Motor neuron (in vitro differentiated cells): ENCODE data around the gene SDK2. TPM values are rescaled to one million over a fixed set of nuclear protein-coding genes. Genes with fewer than 3 reads are reported as not detected.

Source experiments
- ATAC-seq, 8 experiments: fragments of 200-7000 bp; cut with Tn5 transposase; replicated peaks in 6 of 8; 2 replicates each; pipeline ENCODE4 v1.8.0; 2021; ENCODE audit warnings: mild to moderate bottlenecking in 8 of 8, moderate library complexity in 8 of 8
- H3K27ac ChIP-seq, 2 donors: fragments of 250-450 bp; sonication (Bioruptor Pico); 2 replicates each; pipeline ENCODE4 v1.9.0; 2021; ENCODE audit warnings: antibody characterized with exemption in 2 of 2, mild to moderate bottlenecking in 2 of 2, moderate library complexity in 1 of 2
- H3K4me1 ChIP-seq, 2 donors: fragments of 250-450 bp; sonication (Bioruptor Pico); replicated peaks in 1 of 2; 2 replicates each; pipeline ENCODE4 v1.6.1; 2021; ENCODE audit warnings: antibody characterized with exemption in 2 of 2, mild to moderate bottlenecking in 2 of 2, moderate library complexity in 1 of 2
- H3K4me3 ChIP-seq, 5 donors: fragments of 250-450 bp; sonication (Bioruptor Pico); 2 replicates each; pipeline ENCODE4 v1.9.0; 2021; ENCODE audit warnings: antibody characterized with exemption in 5 of 5, mild to moderate bottlenecking in 5 of 5, moderate library complexity in 4 of 5
- WGBS, 10 experiments: fragments of 450-650 bp; shearing (Covaris generic); methylation state at CpG; one replicate each; pipeline ENCODE4 v1.0.0; 2022; 5-methylcytosine and 5-hydroxymethylcytosine counted together
- in situ Hi-C, 9 experiments: fragments of 400-800 bp; cut with MboI; loops; one replicate each; pipeline ENCODE4 v1.15.0; 2021; ENCODE audit warnings: low sequenced_read_pairs in 9 of 9, low pct_unique_long_range_greater_than_20kb in 2 of 9; ENCODE audit not compliant: unreplicated experiment in 9 of 9
- total RNA-seq, 8 experiments: library from RNA; unstranded; fragments of 300-600 nt; gene quantifications; 2 replicates each; pipeline versions ENCODE4 v1.2.3 to v1.2.4, GENCODE V29; 2022

The SDK2 gene
- total RNA-seq, 8 experiments from 2014 or later, result 0.59 to 22.0 (median 10.7) TPM

GRCh38 chr17:73630531-73630930 is 13.7 kb downstream of the SDK2 start:
- WGBS, 10 experiments, result 77 to 100% (median 83%) methylated on average over 1 to 3 of the region's 6 CpGs; no CpG with 5 or more reads in 4 of the 10 experiments
- peak in 3 of 8 experiments; percentile 3 to 19 (median 9) for ATAC-seq
- peaks cover 30 to 31% of the 10 kb centered on the region in 2 donors for H3K4me1 ChIP-seq
- no peak overlapping the region for H3K27ac ChIP-seq
- in situ Hi-C loops, result loop anchor here in 3 of 9 experiments (25.0 kb wide), 1 partner anchor 193 kb away; no protein-coding TSS in a partner anchor
- no peak overlapping the region for H3K4me3 ChIP-seq

GRCh38 chr17:73628642-73629552 is 15.3 kb downstream of the SDK2 start:
- H3K4me1 ChIP-seq, result peaks cover 30 to 33% of the 10 kb centered on the region in 2 donors
- in situ Hi-C loops, result loop anchor here in 3 of 9 experiments (25.0 kb wide), 1 partner anchor 192 kb away; no protein-coding TSS in a partner anchor
- WGBS, 10 experiments, result 30 to 100% (median 100%) methylated on average over 1 to 6 of the region's 13 CpGs; no CpG with 5 or more reads in 3 of the 10 experiments
- H3K27ac ChIP-seq, result no peak overlapping the region
- no peak overlapping the region for H3K4me3 ChIP-seq
- peak in 1 of 8 experiments; percentile 18 for ATAC-seq

DNA sequence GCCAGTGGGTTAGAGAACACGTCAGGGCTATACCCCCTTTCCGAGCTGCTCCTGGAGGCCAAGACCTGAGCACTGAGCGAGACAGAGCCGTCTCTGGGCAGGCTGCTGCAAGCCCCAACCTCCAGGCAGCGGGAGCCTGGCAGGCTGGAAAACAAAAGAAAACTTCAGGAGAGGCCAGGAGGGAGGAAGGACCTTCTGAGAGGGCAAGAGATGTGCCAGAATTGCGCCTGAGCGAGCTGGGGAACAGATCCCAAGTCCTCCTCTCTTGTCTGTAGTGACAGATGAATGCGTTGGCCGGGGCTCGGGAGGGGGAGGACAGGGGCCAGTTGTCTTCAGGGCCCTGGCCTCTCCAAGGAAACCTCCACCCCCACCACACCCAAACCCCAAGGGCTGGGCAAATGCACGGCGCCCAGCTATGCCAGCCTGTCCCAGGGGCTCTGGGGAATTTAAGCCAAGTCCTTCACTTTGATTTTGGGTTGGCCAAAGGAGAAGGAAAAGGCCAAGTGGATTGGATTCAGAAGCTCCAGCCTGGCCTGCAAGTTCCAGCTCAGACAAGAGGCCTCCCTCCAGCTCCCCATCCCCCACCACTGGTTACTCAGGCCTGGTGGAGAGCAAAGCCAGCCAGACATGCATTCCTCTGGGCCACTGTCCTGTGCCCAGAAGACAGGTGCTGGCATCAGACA is 18.1 kb downstream of the SDK2 start:
- Histone ChIP-seq H3K4me3 (no peak overlapping the region), H3K4me1 (peaks cover 41% of the 10 kb centered on the region in 2 donors)

GRCh38 chr17:73625006-73625405 is 19.2 kb downstream of the SDK2 start:
- WGBS, 10 experiments, result 50 to 92% (median 89%) methylated on average over 2 to 7 of the region's 7 CpGs; no CpG with 5 or more reads in 5 of the 10 experiments
- ATAC-seq, result no peak
- in situ Hi-C loops, result loop anchor here in 3 of 9 experiments (25.0 kb wide), 1 partner anchor 188 kb away; no protein-coding TSS in a partner anchor
- peaks cover 35 to 36% of the 10 kb centered on the region in 2 donors for H3K4me1 ChIP-seq
- H3K27ac ChIP-seq, result no peak overlapping the region
- H3K4me3 ChIP-seq, result no peak overlapping the region

More for the DNA sequence above, 18.1 kb downstream of the SDK2 start:
- in situ Hi-C loops, result loop anchor here in 3 of 9 experiments (25.0 kb wide), 1 partner anchor 189 kb away; no protein-coding TSS in a partner anchor
- H3K27ac ChIP-seq, result peak overlapping the region in 1 of 2 donors; percentile 70
- ATAC-seq, result peak in 5 of 8 experiments; percentile 44 to 69 (median 57)
- 40 to 74% (median 67%) methylated on average over 1 to 4 of the region's 12 CpGs; no CpG with 5 or more reads in 7 of the 10 experiments for WGBS, 10 experiments

DNA sequence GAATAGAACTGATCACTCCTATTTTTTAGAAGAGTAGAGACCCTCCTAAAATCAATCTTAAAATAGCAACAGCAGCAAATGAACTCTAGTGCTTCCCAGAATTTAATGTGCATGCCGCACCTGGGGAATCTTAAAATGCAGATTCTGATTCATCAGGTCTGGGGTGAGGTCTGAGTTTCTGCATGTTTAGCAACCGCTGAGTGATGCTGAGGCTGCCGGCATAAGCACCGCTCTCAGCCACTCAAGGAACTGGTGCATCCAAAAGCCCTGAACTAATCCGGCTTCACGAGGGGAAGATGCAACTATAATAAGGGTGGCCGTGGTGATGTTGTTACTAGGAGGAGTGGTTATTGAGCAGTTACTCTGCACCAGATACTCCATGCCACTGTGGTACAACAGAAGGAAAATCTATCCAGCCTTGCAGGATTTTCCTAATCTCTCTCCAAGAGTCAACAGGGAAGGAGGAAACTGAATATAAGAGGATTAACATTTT is 19.7 kb downstream of the SDK2 start:
- 40 to 96% (median 80%) methylated on average over 1 to 7 of the region's 7 CpGs; no CpG with 5 or more reads in 3 of the 10 experiments for WGBS, 10 experiments
- Histone ChIP-seq H3K4me1 (peaks cover 35 to 36% of the 10 kb centered on the region in 2 donors), H3K27ac (no peak overlapping the region), H3K4me3 (no peak overlapping the region)
- in situ Hi-C loops, result loop anchor here in 1 of 9 experiments (25.0 kb wide), 1 partner anchor 88 kb away; no protein-coding TSS in a partner anchor
- peak in 1 of 8 experiments; percentile 26 for ATAC-seq

DNA sequence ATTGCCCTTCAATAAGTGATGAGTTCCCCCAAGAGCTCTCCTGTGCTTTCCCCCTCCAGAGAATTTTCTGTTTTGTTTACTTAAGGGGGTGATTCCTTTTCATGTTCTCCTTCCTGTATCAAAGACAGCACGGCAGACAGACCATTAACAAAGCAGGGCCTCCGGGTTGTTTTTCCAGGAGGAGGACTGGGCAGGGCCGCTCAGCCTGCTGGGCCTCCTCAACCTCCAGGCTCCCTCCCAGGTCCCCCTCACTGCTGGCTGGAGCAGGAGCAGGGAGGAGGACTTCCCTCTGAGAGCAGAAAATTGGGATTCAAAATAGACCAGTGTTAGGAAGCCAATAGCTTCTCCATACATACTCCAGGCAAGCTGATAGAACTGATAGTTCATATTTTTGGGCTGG is 20.4 kb downstream of the SDK2 start:
- Histone ChIP-seq H3K4me1 (peaks cover 35 to 36% of the 10 kb centered on the region in 2 donors), H3K4me3 (no peak overlapping the region), H3K27ac (peak overlapping the region in 1 of 2 donors; percentile 0)
- in situ Hi-C loops, result loop anchor here in 1 of 9 experiments (25.0 kb wide), 1 partner anchor 88 kb away; no protein-coding TSS in a partner anchor
- WGBS, 10 experiments, result 17 to 80% (median 34%) methylated on average over 1 to 3 of the region's 3 CpGs; no CpG with 5 or more reads in 4 of the 10 experiments
- ATAC-seq, result peak; percentile 38 to 69 (median 54)

- in situ Hi-C loops, result loop anchor here in 1 of 9 experiments (25.0 kb wide), 1 partner anchor 89 kb away; no protein-coding TSS in a partner anchor
- ATAC-seq, result peak in 2 of 8 experiments; percentile 6 to 7
- Histone ChIP-seq H3K4me3 (no peak overlapping the region), H3K27ac (peak overlapping the region in 1 of 2 donors; percentile 0), H3K4me1 (peaks cover 36% of the 10 kb centered on the region in 2 donors)
- 33 to 100% (median 100%) methylated on average over 1 to 2 of the region's 2 CpGs; no CpG with 5 or more reads in 5 of the 10 experiments for WGBS, 10 experiments
Measured at GRCh38 chr17:73623247-73623646, 21.0 kb downstream of the SDK2 start.

DNA sequence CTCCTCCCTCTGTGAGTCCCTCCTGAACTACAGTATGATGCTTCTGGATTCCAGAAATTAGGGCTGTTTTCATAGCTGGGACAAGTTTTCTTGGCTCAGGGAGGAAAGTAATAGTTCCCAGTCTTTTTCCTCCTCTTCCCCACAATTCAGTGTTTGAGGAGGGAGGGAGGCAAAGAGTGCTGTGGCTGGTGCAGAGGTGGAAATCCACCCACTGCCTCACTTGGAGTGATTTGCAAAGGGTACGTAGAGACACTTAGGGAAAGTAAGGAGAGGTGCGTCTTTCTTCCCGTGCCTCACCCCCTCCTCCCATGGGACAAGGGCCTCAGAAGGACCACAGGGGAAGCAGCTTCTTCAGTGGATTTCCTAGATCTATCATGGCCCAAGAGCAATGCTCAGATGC is 21.9 kb downstream of the SDK2 start:
- Histone ChIP-seq H3K4me3 (no peak overlapping the region), H3K4me1 (peaks cover 44 to 45% of the 10 kb centered on the region in 2 donors), H3K27ac (no peak overlapping the region)
- in situ Hi-C loops, result loop anchor here in 1 of 9 experiments (25.0 kb wide), 1 partner anchor 90 kb away; no protein-coding TSS in a partner anchor
- no peak for ATAC-seq
- 91 to 100% (median 100%) methylated on average over 1 to 3 of the region's 3 CpGs; no CpG with 5 or more reads in 6 of the 10 experiments for WGBS, 10 experiments

GRCh38 chr17:73621685-73622084 is 22.6 kb downstream of the SDK2 start:
- in situ Hi-C loops, result loop anchor here in 1 of 9 experiments (25.0 kb wide), 1 partner anchor 91 kb away; no protein-coding TSS in a partner anchor
- ATAC-seq, result no peak
- peaks cover 47 to 49% of the 10 kb centered on the region in 2 donors for H3K4me1 ChIP-seq
- H3K27ac ChIP-seq, result no peak overlapping the region
- 6 to 100% (median 90%) methylated on average over 1 to 2 of the region's 2 CpGs; no CpG with 5 or more reads in 1 of the 10 experiments for WGBS, 10 experiments
- H3K4me3 ChIP-seq, result no peak overlapping the region

DNA sequence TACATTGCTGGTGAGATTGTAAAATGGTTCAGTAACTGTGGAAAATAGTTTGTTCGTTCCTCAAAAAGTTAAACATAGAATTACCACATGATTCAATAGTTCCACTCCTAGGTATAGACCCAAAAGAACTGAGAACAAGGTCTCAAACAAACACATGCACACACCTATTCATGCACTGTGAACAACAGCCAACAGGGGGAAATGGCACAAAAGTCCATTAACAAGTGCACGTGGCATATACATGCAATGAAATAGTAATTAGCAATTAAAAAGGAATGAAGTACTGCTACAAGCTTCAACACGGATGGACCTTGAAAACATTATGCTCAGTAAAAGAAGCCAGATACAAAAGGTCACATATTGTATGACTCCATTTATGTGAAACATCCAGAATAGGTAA is 23.8 kb downstream of the SDK2 start:
- peak in 1 of 8 experiments; percentile 25 for ATAC-seq
- Histone ChIP-seq H3K27ac (no peak overlapping the region), H3K4me1 (peaks cover 50 to 52% of the 10 kb centered on the region in 2 donors), H3K4me3 (no peak overlapping the region)
- in situ Hi-C loops, result loop anchor here in 1 of 9 experiments (25.0 kb wide), 1 partner anchor 92 kb away; no protein-coding TSS in a partner anchor
- WGBS, 10 experiments, result 19 to 93% (median 77%) methylated on average over 1 to 3 of the region's 3 CpGs

- peaks cover 48 to 56% of the 10 kb centered on the region in 2 donors for H3K4me1 ChIP-seq
- H3K4me3 ChIP-seq, result no peak overlapping the region
- H3K27ac ChIP-seq, result peak overlapping the region; percentile 28 to 30
- in situ Hi-C loops, result loop anchor here in 1 of 9 experiments (25.0 kb wide), 1 partner anchor 95 kb away; no protein-coding TSS in a partner anchor
- 20 to 100% (median 69%) methylated on average over 1 to 5 of the region's 5 CpGs; no CpG with 5 or more reads in 2 of the 10 experiments for WGBS, 10 experiments
- no peak for ATAC-seq
Measured at GRCh38 chr17:73617501-73617900, 26.7 kb downstream of the SDK2 start.
